HG02840 (cell line): ENCODE results near the gene MVP.
A peak's percentile ranks its signal among the peaks of the same experiment; 100 is the strongest.

ENCODE experiments used
- ATAC-seq: cut with Tn5 transposase; IDR thresholded peaks from one replicate; pipeline ENCODE4 v1.9.1; 2021; ENCODE audit warnings: mild to moderate bottlenecking, moderate library complexity, moderate number of reproducible peaks; ENCODE audit not compliant: unreplicated experiment, low FRiP score

Gene MVP

GRCh38 chr16:29804020-29804419, 16.2 kb upstream of the MVP start:
- ATAC-seq, result no peak

DNA sequence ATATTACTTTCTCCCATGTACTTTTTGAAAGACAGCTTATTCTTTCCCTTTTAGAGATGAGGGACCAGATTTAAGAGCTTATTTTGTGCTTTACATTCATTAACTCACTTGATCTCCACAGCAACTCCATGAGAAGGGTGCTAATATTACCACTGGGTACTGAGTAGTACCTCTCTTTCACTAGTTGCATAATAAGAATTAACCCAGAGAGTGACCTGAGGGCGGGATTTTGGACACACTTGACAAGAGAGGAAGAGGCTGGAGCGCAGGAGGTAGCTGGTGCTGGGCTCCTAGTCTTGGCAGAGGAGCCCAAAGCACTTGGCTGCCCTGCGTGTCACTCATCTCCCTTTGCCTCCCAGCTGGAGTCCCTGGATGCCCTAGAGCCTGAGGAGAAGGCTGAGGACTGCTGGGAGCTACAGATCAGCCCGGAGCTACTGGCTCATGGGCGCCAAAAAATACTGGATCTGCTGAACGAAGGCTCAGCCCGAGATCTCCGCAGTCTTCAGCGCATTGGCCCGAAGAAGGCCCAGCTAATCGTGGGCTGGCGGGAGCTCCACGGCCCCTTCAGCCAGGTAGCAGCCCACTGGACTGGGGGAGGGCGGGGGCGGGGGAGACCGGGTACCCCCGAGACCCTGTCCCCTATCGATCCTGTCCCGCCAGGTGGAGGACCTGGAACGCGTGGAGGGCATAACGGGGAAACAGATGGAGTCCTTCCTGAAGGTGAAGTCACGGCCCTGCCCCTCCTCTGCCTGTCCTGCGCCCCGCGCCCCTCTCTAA, 15.6 kb upstream of the MVP start:
- ATAC-seq, result no peak

DNA sequence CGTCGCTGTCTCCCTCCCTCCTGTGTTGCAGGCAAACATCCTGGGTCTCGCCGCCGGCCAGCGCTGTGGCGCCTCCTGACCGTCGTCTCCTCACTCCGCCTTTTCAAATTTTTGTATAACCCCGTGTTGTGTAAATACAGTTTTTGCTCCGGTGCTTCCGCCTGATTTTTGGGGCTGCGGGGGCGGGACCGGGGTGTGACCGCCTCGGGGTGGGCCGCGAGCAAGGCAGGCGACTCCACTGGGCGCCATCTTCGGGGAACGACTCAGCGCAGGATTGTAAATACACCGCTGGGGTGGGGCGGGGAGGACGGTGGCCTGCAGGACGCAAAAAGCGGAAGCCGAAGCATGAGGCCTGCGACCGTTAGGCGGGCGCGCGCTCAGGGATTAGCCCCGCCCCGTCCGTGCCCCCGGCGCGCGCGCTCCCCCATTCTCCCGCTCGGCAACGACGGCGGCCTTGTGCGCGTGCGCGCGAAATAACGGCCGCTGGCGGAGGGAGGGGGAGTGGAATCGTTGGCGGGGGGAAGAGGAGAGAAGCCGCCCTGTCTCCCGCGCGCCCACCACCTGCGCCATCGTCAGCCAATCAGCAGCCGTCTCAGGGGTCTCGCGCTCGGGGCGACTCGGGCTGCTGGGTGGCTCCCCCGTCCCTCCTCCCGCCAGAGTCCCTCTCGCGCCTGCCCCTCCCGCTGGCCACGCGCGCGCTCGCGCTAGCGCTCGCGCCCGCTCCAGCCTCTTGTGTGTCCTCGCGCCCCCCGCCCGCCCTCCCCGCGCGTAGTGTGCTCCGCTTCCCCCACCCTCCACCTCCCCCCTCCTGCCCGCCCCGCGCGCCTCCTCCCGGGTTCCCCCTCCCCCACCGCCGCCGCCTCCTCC, 14.8 kb upstream of the MVP start:
- peak; percentile 57 for ATAC-seq

DNA sequence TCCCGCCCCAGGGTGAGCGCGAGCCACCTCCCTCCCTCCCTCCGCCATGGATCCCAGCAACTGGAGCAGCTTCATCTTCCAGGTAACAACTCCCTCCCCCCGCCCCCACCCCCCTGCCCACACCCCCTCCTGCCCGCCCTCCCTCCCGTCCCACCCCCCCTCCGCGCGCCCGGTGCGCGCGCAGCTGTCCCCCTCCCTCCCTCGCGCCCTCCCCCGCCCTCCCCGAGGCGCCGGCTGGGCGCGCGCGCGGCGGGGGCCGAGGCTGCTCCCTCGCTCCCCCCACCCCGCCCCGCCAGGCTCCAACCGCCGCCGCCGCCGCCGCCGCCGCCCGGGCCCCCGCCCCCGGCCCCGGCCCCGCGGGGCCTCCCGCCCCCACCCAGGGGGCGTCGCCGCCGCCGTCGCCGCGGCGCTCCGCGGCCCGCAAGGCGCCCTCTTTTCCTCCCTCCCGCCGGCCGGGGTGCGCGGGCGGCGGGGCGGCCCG, 14.1 kb upstream of the MVP start, which contains the start of gene MAZ:
Gene MAZ, plus strand, starts transcription at position 431 of the 481 bp plus-strand sequence. CDS start 173 bp downstream, outside the sequence.
- no peak for ATAC-seq

DNA sequence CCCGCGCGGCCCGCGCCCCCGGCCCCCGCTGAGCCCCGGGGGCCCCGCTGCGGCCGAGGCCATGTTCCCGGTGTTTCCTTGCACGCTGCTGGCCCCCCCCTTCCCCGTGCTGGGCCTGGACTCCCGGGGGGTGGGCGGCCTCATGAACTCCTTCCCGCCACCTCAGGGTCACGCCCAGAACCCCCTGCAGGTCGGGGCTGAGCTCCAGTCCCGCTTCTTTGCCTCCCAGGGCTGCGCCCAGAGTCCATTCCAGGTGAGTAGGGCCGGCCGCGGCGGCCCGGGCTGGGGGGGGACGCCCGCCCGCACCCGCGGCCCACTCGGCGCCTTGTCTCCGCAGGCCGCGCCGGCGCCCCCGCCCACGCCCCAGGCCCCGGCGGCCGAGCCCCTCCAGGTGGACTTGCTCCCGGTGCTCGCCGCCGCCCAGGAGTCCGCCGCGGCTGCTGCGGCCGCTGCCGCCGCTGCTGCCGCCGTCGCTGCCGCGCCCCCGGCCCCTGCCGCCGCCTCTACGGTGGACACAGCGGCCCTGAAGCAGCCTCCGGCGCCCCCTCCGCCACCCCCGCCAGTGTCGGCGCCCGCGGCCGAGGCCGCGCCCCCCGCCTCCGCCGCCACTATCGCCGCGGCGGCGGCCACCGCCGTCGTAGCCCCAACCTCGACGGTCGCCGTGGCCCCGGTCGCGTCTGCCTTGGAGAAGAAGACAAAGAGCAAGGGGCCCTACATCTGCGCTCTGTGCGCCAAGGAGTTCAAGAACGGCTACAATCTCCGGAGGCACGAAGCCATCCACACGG, 13.4 kb upstream of the MVP start:
- ATAC-seq, result no peak

- ATAC-seq, result no peak
Observed at GRCh38 chr16:29807426-29808218, 12.6 kb upstream of the MVP start.

GRCh38 chr16:29808219-29808900, 11.9 kb upstream of the MVP start:
- ATAC-seq, result no peak

DNA sequence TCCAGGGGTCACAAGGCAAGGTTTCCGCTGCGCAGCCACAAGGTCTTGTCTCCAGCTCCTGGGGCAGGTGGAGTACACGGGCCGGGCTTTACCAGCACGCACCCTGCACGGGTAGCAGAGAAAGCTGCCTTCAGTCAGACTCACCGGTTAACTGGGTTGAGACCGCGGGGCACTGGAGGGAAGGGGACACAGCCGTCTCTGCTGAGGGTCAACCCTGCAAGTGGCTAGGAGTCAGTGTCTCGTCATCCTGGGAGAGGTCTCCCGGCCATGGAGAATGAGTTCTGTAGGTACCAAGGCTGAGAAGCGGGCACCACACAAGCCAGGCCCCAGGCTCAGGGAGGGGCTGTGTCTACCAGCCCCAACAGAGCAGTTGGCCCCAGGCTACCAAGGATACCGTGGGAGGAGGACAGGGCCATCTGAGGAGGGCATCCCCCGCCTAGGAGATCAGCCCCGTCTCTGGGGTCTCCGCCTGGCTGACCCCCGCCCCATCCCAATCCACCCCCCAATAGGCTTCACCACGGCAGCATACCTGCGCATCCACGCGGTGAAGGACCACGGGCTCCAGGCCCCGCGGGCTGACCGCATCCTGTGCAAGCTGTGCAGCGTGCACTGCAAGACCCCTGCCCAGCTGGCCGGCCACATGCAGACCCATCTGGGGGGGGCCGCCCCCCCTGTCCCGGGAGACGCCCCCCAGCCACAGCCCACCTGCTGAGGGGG, 11.1 kb upstream of the MVP start:
- ATAC-seq, result no peak

- no peak for ATAC-seq
Observed at GRCh38 chr16:29809850-29810698, 10.2 kb upstream of the MVP start.

DNA sequence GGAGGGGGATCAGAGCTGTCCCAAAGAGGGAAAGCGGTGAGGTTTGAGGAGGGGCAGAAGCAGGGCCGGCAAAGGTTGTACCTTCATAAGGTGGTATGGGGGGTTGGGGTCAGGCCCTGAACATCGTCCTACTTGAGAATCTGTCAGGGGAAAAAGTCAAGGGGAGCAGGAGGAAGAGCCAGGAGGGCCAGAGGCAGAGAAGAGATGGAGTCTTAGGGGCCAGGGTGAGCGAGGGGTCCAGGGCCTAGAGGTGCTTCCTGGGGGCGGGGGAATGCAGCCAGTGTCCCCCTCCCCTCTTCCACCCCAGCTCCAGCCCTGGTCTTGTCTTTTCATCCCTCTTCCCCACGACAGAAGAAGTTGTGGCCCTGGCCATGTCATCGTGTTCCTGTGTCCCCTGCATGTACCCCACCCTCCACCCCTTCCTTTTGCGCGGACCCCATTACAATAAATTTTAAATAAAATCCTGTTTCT, 9.5 kb upstream of the MVP start:
- ATAC-seq, result no peak

DNA sequence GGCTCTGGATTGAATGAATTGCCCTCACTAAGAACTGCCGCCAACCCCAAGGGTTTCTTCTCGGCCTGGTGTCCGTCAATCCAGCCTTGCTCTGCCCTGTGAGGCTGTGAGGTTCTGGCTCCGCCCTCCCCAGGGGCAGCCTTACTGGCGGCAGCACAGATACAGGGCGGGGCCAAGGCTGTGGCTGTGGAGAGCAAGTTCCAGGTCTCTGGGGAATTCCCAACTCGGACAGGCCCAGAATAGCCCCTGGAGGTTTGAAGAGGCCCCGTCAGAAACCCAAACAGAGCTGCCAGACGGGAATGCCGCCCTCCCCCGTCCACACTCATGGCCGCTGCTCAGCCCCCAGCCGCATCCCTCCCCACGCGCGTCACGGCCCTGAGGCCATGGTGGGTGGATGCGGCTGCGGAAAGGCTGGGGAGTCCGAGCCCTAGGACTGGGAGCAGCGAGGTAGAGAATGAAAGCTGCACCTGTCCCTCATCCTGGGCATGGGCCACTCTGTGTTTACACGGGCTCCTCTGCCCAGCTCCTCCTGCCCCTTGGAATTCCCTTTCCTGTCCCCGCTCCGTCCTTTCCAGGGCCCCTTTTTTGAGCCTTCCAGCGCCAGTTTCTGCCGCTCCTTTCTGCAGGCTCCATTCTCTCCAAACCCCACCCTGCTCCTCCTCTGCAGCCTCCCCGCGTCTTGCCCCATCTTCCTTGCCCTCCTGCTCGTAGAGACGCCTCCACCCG, 8.9 kb upstream of the MVP start:
- peak; percentile 22 for ATAC-seq

DNA sequence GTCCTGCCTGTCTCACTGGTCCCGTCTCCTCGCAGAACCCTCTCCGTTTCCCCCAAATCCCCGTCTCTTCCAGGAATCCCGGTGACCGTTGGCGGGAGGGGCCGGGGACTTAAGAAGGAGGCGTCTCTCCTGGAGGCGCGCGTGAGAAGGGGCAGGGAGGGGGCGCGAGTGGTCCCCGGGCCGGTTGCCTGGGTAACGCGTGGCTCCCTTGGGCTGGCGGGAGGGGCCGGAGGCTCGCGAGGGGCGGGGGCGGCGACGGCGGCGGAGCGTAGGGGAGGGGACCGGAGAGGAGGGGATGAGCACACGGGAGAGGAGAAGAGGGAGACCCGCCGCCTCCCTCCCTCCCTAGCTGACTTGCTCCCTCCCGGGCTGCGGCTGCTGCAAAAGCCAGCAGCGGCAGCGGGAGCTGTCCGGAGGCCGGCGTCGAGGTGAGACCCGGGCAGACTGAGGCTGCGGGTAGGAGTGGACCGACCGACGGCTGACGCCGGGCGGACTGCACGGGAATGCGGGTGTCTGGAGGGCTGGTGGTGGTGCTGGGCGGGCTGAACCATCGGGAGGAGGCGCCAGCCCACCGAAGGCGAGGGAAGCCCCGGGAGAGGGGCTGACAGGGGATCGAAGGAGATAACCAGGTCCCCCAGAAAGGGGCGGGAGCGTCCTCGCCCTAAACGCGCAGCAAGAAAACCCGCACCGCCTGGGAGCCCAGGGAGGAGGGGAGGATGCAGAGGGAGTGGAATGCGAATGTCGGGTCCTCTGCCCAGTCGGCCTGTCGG, 8.2 kb upstream of the MVP start, which contains the start of gene PRRT2:
Gene PRRT2, plus strand, starts transcription at position 298 of the 770 bp plus-strand sequence. CDS start 862 bp downstream, outside the sequence.
- no peak for ATAC-seq

GRCh38 chr16:29812754-29813643, 7.3 kb upstream of the MVP start:
- ATAC-seq, result no peak

- ATAC-seq, result no peak
Observed at GRCh38 chr16:29813644-29814562, 6.4 kb upstream of the MVP start.
